PC-3 (cell line): ENCODE measurements around the gene PKDCC.

Experiments
- CTCF ChIP-seq: fragments of 300-600 bp; sonication (generic); conservative IDR thresholded peaks from 2 replicates; pipeline ENCODE4 v1.5.1; 2017; ENCODE audit warnings: antibody characterized with exemption, low read depth, mild to moderate bottlenecking, low read length
- EZH2 ChIP-seq: fragments of 300-600 bp; sonication (generic); IDR thresholded peaks from one replicate; pipeline ENCODE4 v1.6.1; 2017; ENCODE audit warnings: antibody characterized with exemption, mild to moderate bottlenecking, low read length; ENCODE audit not compliant: unreplicated experiment

- TF ChIP-seq EZH2 (no peak), CTCF (no peak)
These were observed 35.7 kb upstream of the PKDCC start for GRCh38 chr2:42012137-42012536.
